8988T (cell line): ENCODE measurements around the gene JMJD7.

ENCODE experiments used
- DNase-seq: peaks from one replicate; pipeline ENCODE4 v3.0.0; 2011

The JMJD7 gene

GRCh38 chr15:41848631-41849030, 20.7 kb downstream of the JMJD7 start:
- no peak for DNase-seq

DNA sequence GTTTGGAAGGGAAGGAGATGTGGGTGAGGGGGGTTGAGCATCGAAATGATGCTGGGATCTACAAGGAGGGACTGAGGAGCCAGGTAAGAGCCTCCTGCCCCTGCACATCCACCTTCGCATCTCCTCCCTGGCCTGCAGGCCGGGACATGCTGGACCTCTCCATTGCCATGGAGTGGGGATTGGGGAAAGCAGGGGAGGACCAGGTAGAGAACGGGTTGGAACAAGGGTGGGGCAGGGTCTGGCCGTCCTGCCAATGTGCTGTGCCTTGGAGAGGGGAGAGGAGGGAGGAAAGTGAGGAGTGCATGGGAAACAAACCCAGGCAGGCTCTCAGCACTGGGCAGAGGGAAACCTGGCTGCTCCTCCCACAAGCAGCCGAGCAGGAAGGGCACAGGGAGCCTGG, 21.3 kb downstream of the JMJD7 start:
- no peak for DNase-seq

DNA sequence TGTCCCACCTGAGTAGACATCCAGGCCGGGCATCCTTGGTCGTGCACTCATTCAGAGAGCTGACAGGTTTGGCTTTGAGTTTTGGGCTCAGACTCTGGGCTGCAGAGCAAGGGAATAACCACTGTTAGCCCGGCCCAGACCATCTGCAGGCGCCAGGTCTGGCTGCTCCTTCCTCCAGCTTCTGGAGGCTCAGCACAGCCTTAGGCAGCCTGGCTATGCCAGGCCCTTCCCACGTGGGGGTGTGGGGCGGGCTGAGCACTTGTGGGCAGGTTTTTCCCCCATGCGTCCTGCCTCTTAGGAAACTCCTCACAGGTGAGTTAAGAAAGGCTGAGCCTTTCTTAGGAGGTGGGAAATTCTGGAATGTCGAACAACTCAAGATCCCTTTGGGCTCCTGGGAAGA, 22.0 kb downstream of the JMJD7 start:
- DNase-seq, result no peak

GRCh38 chr15:41850482-41851166, 22.7 kb downstream of the JMJD7 start:
- peak; percentile 61 for DNase-seq

DNA sequence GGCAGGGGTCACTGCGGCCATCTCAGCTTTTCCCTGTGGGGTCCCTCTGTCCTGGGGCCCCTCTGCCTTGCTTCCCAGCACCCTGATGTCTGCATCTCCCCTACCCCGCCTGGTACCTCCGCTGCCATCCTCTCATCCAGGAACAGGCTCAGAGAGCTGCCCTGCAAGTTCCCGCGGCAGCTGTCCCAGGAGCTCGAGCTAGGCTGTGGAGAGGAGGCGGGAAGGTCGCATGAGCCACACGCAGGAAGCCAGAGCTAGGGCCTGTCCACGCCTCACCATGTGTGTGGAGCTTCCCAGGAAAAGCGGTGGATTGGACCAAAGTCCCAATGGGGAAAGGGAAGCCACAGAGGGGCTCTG, 23.3 kb downstream of the JMJD7 start:
- no peak for DNase-seq

DNA sequence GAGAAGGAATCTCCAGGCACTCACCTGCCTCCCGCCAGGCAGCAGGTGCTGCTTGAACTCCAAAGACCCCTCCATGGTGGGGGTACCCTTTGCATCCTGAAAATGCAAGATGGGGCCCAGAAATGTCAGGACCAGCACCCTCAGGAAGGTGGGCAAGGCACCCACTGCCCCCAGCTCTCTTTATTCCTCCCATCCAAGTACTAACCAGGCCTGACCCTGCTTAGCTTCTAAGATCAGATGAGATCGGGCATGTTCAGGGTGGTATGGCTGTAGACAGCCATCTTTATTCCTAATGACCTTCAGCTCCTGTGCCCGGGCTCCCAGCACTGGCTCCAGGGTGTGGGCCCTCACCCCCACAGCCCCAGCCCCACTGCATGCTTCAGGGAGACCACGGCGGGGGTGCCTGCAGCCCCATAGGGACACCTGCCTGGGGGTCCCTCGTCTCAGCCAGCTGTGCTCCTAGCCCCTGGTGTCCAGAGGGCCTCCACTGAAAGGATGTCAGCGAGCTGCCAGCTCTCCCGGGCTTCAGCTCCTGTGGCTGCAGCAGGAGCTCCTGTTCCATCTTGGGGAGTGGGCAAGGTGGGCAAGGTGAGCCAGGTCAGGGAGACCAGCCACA, 24.0 kb downstream of the JMJD7 start:
- DNase-seq, result no peak

- no peak for DNase-seq
These were observed 25.1 kb downstream of the JMJD7 start for GRCh38 chr15:41852736-41853590.

- DNase-seq, result no peak
These were observed 25.9 kb downstream of the JMJD7 start for GRCh38 chr15:41853831-41854230.

DNA sequence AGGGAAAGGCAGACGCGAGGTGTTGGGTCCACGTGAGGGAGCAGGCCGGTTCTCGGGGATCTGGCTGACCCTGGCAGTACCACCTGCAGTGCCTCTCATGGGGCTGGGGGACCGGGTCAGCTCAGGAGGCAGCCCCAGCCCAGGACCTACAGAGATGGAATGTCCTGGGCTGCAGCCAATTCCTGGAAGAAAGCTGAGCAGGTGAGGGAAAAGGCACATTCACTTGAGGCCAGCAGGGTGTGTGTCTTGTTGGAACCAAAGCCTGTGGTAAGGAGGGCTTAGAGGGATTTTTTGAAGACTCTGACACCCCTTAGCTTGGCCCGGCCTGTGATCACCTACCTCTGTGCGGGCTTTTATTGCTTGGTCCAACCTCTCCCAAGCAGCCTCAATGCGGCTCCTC, 26.6 kb downstream of the JMJD7 start:
- no peak for DNase-seq

- DNase-seq, result no peak
These were observed 27.5 kb downstream of the JMJD7 start for GRCh38 chr15:41855261-41855961.

GRCh38 chr15:41856262-41856661, 28.4 kb downstream of the JMJD7 start:
- no peak for DNase-seq

- no peak for DNase-seq
These were observed 28.8 kb downstream of the JMJD7 start for GRCh38 chr15:41856716-41857115.

DNA sequence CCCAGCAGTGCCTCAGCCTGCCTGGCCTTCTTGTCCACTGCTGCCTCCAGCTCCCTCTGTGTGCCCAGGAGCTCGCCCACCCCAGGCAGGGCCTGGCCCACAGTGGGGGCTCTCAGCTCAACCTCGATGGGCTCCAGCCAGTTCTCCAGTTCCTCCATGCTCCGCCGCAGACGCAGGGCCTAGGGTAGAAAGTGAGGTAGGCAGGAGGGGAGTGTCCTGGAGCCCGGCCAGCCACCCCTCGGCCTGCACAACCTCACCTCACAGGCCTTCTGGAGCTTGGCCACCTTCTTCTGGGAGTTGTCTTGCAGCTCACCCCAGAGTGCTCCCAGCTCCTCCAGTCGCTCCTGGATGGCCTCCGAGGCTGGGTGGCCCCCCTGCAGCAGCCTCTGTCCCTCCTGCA, 29.4 kb downstream of the JMJD7 start:
- DNase-seq, result no peak

GRCh38 chr15:41858756-41859155, 30.9 kb downstream of the JMJD7 start:
- DNase-seq, result no peak

DNA sequence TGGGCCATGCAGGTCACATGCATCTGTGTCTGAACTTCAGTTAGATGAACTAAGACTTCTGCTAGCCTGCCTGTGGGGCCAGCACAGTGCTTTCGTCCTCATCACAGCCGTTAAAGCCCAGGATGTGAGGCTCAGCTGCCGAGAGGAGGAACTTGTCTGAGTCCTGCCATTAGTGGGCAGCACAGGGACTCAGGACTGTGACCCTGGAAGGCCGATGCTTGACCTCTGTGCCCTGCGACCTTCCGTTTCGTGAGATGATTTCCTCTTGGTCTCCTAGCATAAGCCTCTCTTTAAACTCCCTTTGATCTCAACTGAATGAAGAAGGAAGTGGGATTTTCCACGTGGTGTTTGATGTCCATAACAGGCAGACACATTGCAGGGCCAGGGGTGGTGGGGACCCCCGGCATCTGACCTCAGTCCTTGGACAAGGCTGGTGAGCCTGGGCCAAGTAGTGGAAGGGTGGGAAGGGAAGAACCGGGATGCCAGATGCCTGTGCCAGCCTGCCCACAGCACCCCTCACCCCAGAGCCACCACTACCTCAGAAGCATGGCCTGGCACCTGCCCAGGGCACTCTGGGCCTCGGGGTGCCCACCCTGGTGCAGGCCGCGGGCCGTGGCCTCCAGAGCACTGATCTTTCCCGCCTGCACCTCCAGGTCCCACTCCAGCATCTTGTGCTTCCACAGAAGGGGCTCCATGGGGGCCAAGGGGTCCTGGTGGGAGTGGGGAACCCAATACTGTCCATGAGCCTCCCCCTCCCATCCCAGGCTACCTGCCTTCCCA, 32.3 kb downstream of the JMJD7 start:
- no peak for DNase-seq

- no peak for DNase-seq
These were observed 34.0 kb downstream of the JMJD7 start for GRCh38 chr15:41861736-41862356.

DNA sequence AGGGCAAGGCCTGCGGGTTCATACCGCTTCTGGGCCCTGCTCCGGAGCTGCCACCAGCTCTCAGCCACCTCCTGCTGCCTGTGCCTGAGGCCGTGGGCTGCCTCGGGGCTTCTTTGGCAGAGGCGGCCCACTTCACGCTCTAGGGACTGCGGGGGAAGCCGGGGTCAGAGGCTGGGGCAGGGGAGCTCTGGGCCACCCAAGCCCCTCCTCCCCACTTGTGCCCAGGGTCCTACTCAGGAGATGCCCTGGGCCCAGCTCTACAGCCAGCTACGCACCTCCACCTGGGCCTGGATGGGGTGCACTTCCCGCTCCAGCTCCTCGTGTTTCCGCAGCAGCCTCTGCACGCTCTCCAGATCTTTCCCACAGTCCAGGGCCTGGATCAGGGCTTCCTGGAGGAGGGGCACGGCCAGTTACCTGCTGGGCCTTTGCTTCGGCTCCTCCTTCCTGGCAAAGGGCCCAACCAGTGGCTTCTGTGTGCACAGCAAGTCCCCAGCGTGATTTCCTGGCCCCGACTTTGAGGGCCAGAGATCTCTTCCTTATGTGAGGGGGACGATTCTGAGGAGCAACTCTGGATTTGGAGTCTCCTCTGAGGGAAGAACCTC, 34.7 kb downstream of the JMJD7 start:
- no peak for DNase-seq

- DNase-seq, result no peak
These were observed 37.7 kb downstream of the JMJD7 start for GRCh38 chr15:41865490-41866055.

GRCh38 chr15:41866263-41866703, 38.4 kb downstream of the JMJD7 start:
- no peak for DNase-seq

- DNase-seq, result no peak
These were observed 39.1 kb downstream of the JMJD7 start for GRCh38 chr15:41866872-41867579.

- no peak for DNase-seq
These were observed 40.4 kb downstream of the JMJD7 start for GRCh38 chr15:41868321-41868720.
